ENCODE results near the gene LCTL.
"Not testable (repeated sequence)": the region's sequence is repeated elsewhere in the genome, so short reads cannot be mapped to it uniquely, and the experiment has no call there.

Gene LCTL

GRCh38 chr15:66523926-66524325, 41.9 kb downstream of the LCTL start:
- H3K4me3 ChIP-seq (ENCODE audit: low read length): no peak overlapping the region
- no peaks in the 10 kb centered on the region for H3K9me3 ChIP-seq (ENCODE audit: low read length)
- no peaks in the 10 kb centered on the region for H3K27me3 ChIP-seq (ENCODE audit: insufficient read depth, low read length)
- H3K36me3 ChIP-seq (ENCODE audit: insufficient read depth, low read length): peaks cover 43% of the 10 kb centered on the region
- H3K4me1 ChIP-seq (ENCODE audit: insufficient read depth, low read length): no peaks in the 10 kb centered on the region
- H2AFZ ChIP-seq (ENCODE audit: low read depth, low read length): no peak overlapping the region

GRCh38 chr15:66515901-66516322, 49.9 kb downstream of the LCTL start:
- H3K9me3 ChIP-seq (ENCODE audit: low read length): no peaks in the 10 kb centered on the region
- H3K4me3 ChIP-seq (ENCODE audit: low read length): no peak overlapping the region
- no peaks in the 10 kb centered on the region for H3K27me3 ChIP-seq (ENCODE audit: insufficient read depth, low read length)
- H3K36me3 ChIP-seq (ENCODE audit: insufficient read depth, low read length): peaks cover 35% of the 10 kb centered on the region
- no peaks in the 10 kb centered on the region for H3K4me1 ChIP-seq (ENCODE audit: insufficient read depth, low read length)
- no peak overlapping the region for H2AFZ ChIP-seq (ENCODE audit: low read depth, low read length)

GRCh38 chr15:66514586-66514985, 51.2 kb downstream of the LCTL start:
- Histone ChIP-seq H3K9me3 (ENCODE audit: low read length) (no peaks in the 10 kb centered on the region), H3K4me1 (ENCODE audit: insufficient read depth, low read length) (no peaks in the 10 kb centered on the region), H3K36me3 (ENCODE audit: insufficient read depth, low read length) (peaks cover 37% of the 10 kb centered on the region), H3K27me3 (ENCODE audit: insufficient read depth, low read length) (no peaks in the 10 kb centered on the region), H3K4me3 (ENCODE audit: low read length) (no peak overlapping the region), H2AFZ (ENCODE audit: low read depth, low read length) (no peak overlapping the region)

GRCh38 chr15:66508293-66508883, 57.4 kb downstream of the LCTL start:
- H3K36me3 ChIP-seq (ENCODE audit: insufficient read depth, low read length): peaks cover 3% of the 10 kb centered on the region
- peaks cover 11% of the 10 kb centered on the region for H3K4me1 ChIP-seq (ENCODE audit: insufficient read depth, low read length)
- H2AFZ ChIP-seq (ENCODE audit: low read depth, low read length): no peak overlapping the region
- no peak overlapping the region for H3K4me3 ChIP-seq (ENCODE audit: low read length)
- no peaks in the 10 kb centered on the region for H3K27me3 ChIP-seq (ENCODE audit: insufficient read depth, low read length)
- H3K9me3 ChIP-seq (ENCODE audit: low read length): no peaks in the 10 kb centered on the region

- Histone ChIP-seq H2AFZ (ENCODE audit: low read depth, low read length) (peak overlapping the region; percentile 97), H3K27me3 (ENCODE audit: insufficient read depth, low read length) (no peaks in the 10 kb centered on the region), H3K4me3 (ENCODE audit: low read length) (peak overlapping the region; percentile 85), H3K9me3 (ENCODE audit: low read length) (no peaks in the 10 kb centered on the region), H3K4me1 (ENCODE audit: insufficient read depth, low read length) (peaks cover 21% of the 10 kb centered on the region), H3K36me3 (ENCODE audit: insufficient read depth, low read length) (peaks cover 29% of the 10 kb centered on the region)
These were observed 60.0 kb downstream of the LCTL start for GRCh38 chr15:66505818-66506217.

GRCh38 chr15:66505430-66505811, 60.4 kb downstream of the LCTL start:
- Histone ChIP-seq H2AFZ (ENCODE audit: low read depth, low read length) (peak overlapping the region; percentile 97), H3K27me3 (ENCODE audit: insufficient read depth, low read length) (no peaks in the 10 kb centered on the region), H3K4me3 (ENCODE audit: low read length) (peak overlapping the region; percentile 85), H3K9me3 (ENCODE audit: low read length) (no peaks in the 10 kb centered on the region), H3K4me1 (ENCODE audit: insufficient read depth, low read length) (peaks cover 21% of the 10 kb centered on the region), H3K36me3 (ENCODE audit: insufficient read depth, low read length) (peaks cover 33% of the 10 kb centered on the region)

GRCh38 chr15:66504563-66505429, 61.0 kb downstream of the LCTL start, which contains the start of the genes RPL4 and ZWILCH:
Gene RPL4, minus strand, starts transcription at chr15:66504855. Its CDS starts 65 bp downstream, at chr15:66504790.
Gene ZWILCH, plus strand, starts transcription at chr15:66505326. Its CDS starts 13 bp downstream, at chr15:66505339.
- Histone ChIP-seq H3K9me3 (ENCODE audit: low read length) (no peaks in the 10 kb centered on the region), H3K4me3 (ENCODE audit: low read length) (peak within 1 kb of the TSS; percentile 85), H3K27me3 (ENCODE audit: insufficient read depth, low read length) (no peaks in the 10 kb centered on the region), H2AFZ (ENCODE audit: low read depth, low read length) (peak within 1 kb of the TSS; percentile 97), H3K36me3 (ENCODE audit: insufficient read depth, low read length) (peaks cover 37% of the 10 kb centered on the region), H3K4me1 (ENCODE audit: insufficient read depth, low read length) (peaks cover 21% of the 10 kb centered on the region)

- Histone ChIP-seq H3K36me3 (ENCODE audit: insufficient read depth, low read length) (peaks cover 44% of the 10 kb centered on the region), H3K4me1 (ENCODE audit: insufficient read depth, low read length) (peaks cover 21% of the 10 kb centered on the region), H2AFZ (ENCODE audit: low read depth, low read length) (no peak overlapping the region), H3K27me3 (ENCODE audit: insufficient read depth, low read length) (no peaks in the 10 kb centered on the region), H3K4me3 (ENCODE audit: low read length) (peak overlapping the region; percentile 85), H3K9me3 (ENCODE audit: low read length) (no peaks in the 10 kb centered on the region)
These were observed 61.8 kb downstream of the LCTL start for GRCh38 chr15:66503780-66504562.

GRCh38 chr15:66503041-66503648, 62.7 kb downstream of the LCTL start:
- Histone ChIP-seq H3K4me1 (ENCODE audit: insufficient read depth, low read length) (peaks cover 21% of the 10 kb centered on the region), H3K4me3 (ENCODE audit: low read length) (peak overlapping the region; percentile 85), H3K36me3 (ENCODE audit: insufficient read depth, low read length) (peaks cover 51% of the 10 kb centered on the region)
- H3K9me3 ChIP-seq (ENCODE audit: low read length); H3K27me3 ChIP-seq (ENCODE audit: insufficient read depth, low read length); H2AFZ ChIP-seq (ENCODE audit: low read depth, low read length): not testable (repeated sequence)

- peak overlapping the region; percentile 85 for H3K4me3 ChIP-seq (ENCODE audit: low read length)
- peaks cover 21% of the 10 kb centered on the region for H3K4me1 ChIP-seq (ENCODE audit: insufficient read depth, low read length)
- H3K9me3 ChIP-seq (ENCODE audit: low read length): no peaks in the 10 kb centered on the region
- no peaks in the 10 kb centered on the region for H3K27me3 ChIP-seq (ENCODE audit: insufficient read depth, low read length)
- peaks cover 51% of the 10 kb centered on the region for H3K36me3 ChIP-seq (ENCODE audit: insufficient read depth, low read length)
- H2AFZ ChIP-seq (ENCODE audit: low read depth, low read length): no peak overlapping the region
These were observed 63.3 kb downstream of the LCTL start for GRCh38 chr15:66502491-66502890.

- H3K9me3 ChIP-seq (ENCODE audit: low read length); H3K27me3 ChIP-seq (ENCODE audit: insufficient read depth, low read length); H3K4me3 ChIP-seq (ENCODE audit: low read length); H2AFZ ChIP-seq (ENCODE audit: low read depth, low read length): not testable (repeated sequence)
- peaks cover 21% of the 10 kb centered on the region for H3K4me1 ChIP-seq (ENCODE audit: insufficient read depth, low read length)
- H3K36me3 ChIP-seq (ENCODE audit: insufficient read depth, low read length): peaks cover 55% of the 10 kb centered on the region
These were observed 65.5 kb downstream of the LCTL start for GRCh38 chr15:66500346-66500745.

GRCh38 chr15:66498501-66499386, 67.1 kb downstream of the LCTL start:
- Histone ChIP-seq H3K4me1 (ENCODE audit: insufficient read depth, low read length) (peaks cover 20% of the 10 kb centered on the region), H3K9me3 (ENCODE audit: low read length) (no peaks in the 10 kb centered on the region), H2AFZ (ENCODE audit: low read depth, low read length) (no peak overlapping the region), H3K4me3 (ENCODE audit: low read length) (no peak overlapping the region), H3K27me3 (ENCODE audit: insufficient read depth, low read length) (no peaks in the 10 kb centered on the region), H3K36me3 (ENCODE audit: insufficient read depth, low read length) (peaks cover 69% of the 10 kb centered on the region)

Data from neuron (in vitro differentiated cells).